Measurements from ENCODE around the gene SP110. TPM values are rescaled to one million over a fixed set of nuclear protein-coding genes. Genes with fewer than 3 reads are reported as not detected.

Gene SP110
- total RNA-seq, 4 donors from 2014 or later = 7.2 to 21.7 (median 13.1) TPM

GRCh38 chr2:230262246-230262645, 42.5 kb upstream of the SP110 start:
- 68 to 82% methylated on average over 5 of the region's 5 CpGs for WGBS, 2 donors
- no peak for DNase-seq
- H3K27ac ChIP-seq = no peak overlapping the region
- H3K4me1 ChIP-seq = peaks cover 0 to 5% (median 3%) of the 10 kb centered on the region in 3 donors
- H3K9me3 ChIP-seq = no peaks in the 10 kb centered on the region
- intact Hi-C loops (cut with DNase I) = no loop called here
- H3K27me3 ChIP-seq = no peaks in the 10 kb centered on the region
- no peak overlapping the region for H3K4me3 ChIP-seq
- TF ChIP-seq POLR2A (IDR thresholded peaks at IDR 0.05) = no peak
- TF ChIP-seq CTCF (IDR thresholded peaks at IDR 0.05) = no peak
- H3K36me3 ChIP-seq = no peaks in the 10 kb centered on the region

- Histone ChIP-seq H3K27ac (no peak overlapping the region), H3K4me1 (no peaks in the 10 kb centered on the region), H3K9me3 (no peaks in the 10 kb centered on the region), H3K27me3 (no peaks in the 10 kb centered on the region), H3K4me3 (no peak overlapping the region), H3K36me3 (no peaks in the 10 kb centered on the region)
- WGBS, 2 donors = 47 to 51% methylated on average over 4 of the region's 4 CpGs
- no peak for TF ChIP-seq POLR2A (IDR thresholded peaks at IDR 0.05)
- TF ChIP-seq CTCF (IDR thresholded peaks at IDR 0.05) = no peak
- intact Hi-C loops (cut with DNase I) = no loop called here
- no peak for DNase-seq
Observed at GRCh38 chr2:230258483-230258882, 38.7 kb upstream of the SP110 start.

GRCh38 chr2:230256733-230257332, 37.0 kb upstream of the SP110 start:
- no peaks in the 10 kb centered on the region for H3K9me3 ChIP-seq
- no peaks in the 10 kb centered on the region for H3K27me3 ChIP-seq
- no peak for DNase-seq
- H3K4me3 ChIP-seq = no peak overlapping the region
- 77 to 98% methylated on average over 3 of the region's 3 CpGs for WGBS, 2 donors
- intact Hi-C loops (cut with DNase I) = no loop called here
- H3K27ac ChIP-seq = no peak overlapping the region
- H3K4me1 ChIP-seq = no peaks in the 10 kb centered on the region
- no peaks in the 10 kb centered on the region for H3K36me3 ChIP-seq
- TF ChIP-seq POLR2A (IDR thresholded peaks at IDR 0.05) = no peak
- no peak for TF ChIP-seq CTCF (IDR thresholded peaks at IDR 0.05)

- H3K4me1 ChIP-seq = no peaks in the 10 kb centered on the region
- DNase-seq = no peak
- no peaks in the 10 kb centered on the region for H3K27me3 ChIP-seq
- 74 to 85% methylated on average over 4 of the region's 4 CpGs for WGBS, 2 donors
- H3K4me3 ChIP-seq = no peak overlapping the region
- no peaks in the 10 kb centered on the region for H3K36me3 ChIP-seq
- TF ChIP-seq CTCF (IDR thresholded peaks at IDR 0.05) = no peak
- TF ChIP-seq POLR2A (IDR thresholded peaks at IDR 0.05) = no peak
- H3K27ac ChIP-seq = no peak overlapping the region
- intact Hi-C loops (cut with DNase I) = no loop called here
- no peaks in the 10 kb centered on the region for H3K9me3 ChIP-seq
Observed at GRCh38 chr2:230254152-230254881, 34.5 kb upstream of the SP110 start.

GRCh38 chr2:230250231-230250630, 30.4 kb upstream of the SP110 start:
- H3K4me1 ChIP-seq = no peaks in the 10 kb centered on the region
- no peaks in the 10 kb centered on the region for H3K9me3 ChIP-seq
- no peak overlapping the region for H3K27ac ChIP-seq
- DNase-seq = no peak
- no peak for TF ChIP-seq CTCF (IDR thresholded peaks at IDR 0.05)
- no peak for TF ChIP-seq POLR2A (IDR thresholded peaks at IDR 0.05)
- H3K27me3 ChIP-seq = no peaks in the 10 kb centered on the region
- no peaks in the 10 kb centered on the region for H3K36me3 ChIP-seq
- intact Hi-C loops (cut with DNase I) = no loop called here
- WGBS, 2 donors = 85 to 92% methylated on average over 2 of the region's 2 CpGs
- H3K4me3 ChIP-seq = no peak overlapping the region
